GM23338 (cell line): ENCODE measurements around the gene THAP8. TPM values are rescaled to one million over a fixed set of nuclear protein-coding genes. Genes with fewer than 3 reads are reported as not detected.

Experiments
- CREB1 ChIP-seq: fragments of 250-450 bp; sonication (Bioruptor Pico); IDR thresholded peaks from 2 replicates; pipeline ENCODE4 v1.5.0; 2020; ENCODE audit warnings: low read depth, mild to moderate bottlenecking, moderate library complexity
- EZH2phosphoT487 ChIP-seq: fragments of 200-600 bp; sonication (generic); IDR thresholded peaks from one replicate; pipeline ENCODE4 v1.8.1; 2018; ENCODE audit warnings: antibody characterized with exemption; ENCODE audit not compliant: unreplicated experiment
- NANOG ChIP-seq: IDR thresholded peaks from 2 replicates; pipeline ENCODE4 v1.6.1; 2016; ENCODE audit warnings: antibody characterized with exemption, borderline replicate concordance
- POLR2AphosphoS5 ChIP-seq: IDR thresholded peaks from 2 replicates; pipeline ENCODE4 v1.6.1; 2016; ENCODE audit warnings: antibody characterized with exemption, low read depth
- STAT1 ChIP-seq: IDR thresholded peaks from one replicate; pipeline ENCODE4 v1.6.1; 2016; ENCODE audit warnings: antibody characterized with exemption; ENCODE audit not compliant: unreplicated experiment
- ZNF114 ChIP-seq: fragments of 250-450 bp; sonication (Bioruptor Pico); IDR thresholded peaks from 2 replicates; pipeline ENCODE4 v1.5.0; 2020; ENCODE audit warnings: mild to moderate bottlenecking, moderate library complexity
- polyA plus RNA-seq: library from polyadenylated mRNA; unstranded; fragments of >200 nt; fragmentation: Nextera tagmentation; extraction: Ambion mirVana; gene quantifications from 2 replicates; pipeline ENCODE4 v1.2.1, GENCODE V29; 2016
- total RNA-seq: library from RNA; depleted of rRNA; stranded (reverse); fragments of >200 nt; shearing (Covaris generic); gene quantifications from 2 replicates; pipeline ENCODE4 v1.2.3, GENCODE V29; 2014
- TF ChIP-seq, protein P1 (sequence below): fragments of 250-450 bp; sonication (Bioruptor Pico); IDR thresholded peaks from 2 replicates; pipeline ENCODE4 v1.5.0; 2020; ENCODE audit warnings: mild to moderate bottlenecking, moderate library complexity
- TF ChIP-seq, protein P2 (sequence below): IDR thresholded peaks from one replicate; pipeline ENCODE4 v1.6.1; 2018; ENCODE audit warnings: antibody characterized with exemption; ENCODE audit not compliant: unreplicated experiment

Gene THAP8
- total and polyA plus RNA-seq, 2 experiments from 2014 or later, result 12.7 to 13.7 TPM

- TF ChIP-seq, protein P1, sequence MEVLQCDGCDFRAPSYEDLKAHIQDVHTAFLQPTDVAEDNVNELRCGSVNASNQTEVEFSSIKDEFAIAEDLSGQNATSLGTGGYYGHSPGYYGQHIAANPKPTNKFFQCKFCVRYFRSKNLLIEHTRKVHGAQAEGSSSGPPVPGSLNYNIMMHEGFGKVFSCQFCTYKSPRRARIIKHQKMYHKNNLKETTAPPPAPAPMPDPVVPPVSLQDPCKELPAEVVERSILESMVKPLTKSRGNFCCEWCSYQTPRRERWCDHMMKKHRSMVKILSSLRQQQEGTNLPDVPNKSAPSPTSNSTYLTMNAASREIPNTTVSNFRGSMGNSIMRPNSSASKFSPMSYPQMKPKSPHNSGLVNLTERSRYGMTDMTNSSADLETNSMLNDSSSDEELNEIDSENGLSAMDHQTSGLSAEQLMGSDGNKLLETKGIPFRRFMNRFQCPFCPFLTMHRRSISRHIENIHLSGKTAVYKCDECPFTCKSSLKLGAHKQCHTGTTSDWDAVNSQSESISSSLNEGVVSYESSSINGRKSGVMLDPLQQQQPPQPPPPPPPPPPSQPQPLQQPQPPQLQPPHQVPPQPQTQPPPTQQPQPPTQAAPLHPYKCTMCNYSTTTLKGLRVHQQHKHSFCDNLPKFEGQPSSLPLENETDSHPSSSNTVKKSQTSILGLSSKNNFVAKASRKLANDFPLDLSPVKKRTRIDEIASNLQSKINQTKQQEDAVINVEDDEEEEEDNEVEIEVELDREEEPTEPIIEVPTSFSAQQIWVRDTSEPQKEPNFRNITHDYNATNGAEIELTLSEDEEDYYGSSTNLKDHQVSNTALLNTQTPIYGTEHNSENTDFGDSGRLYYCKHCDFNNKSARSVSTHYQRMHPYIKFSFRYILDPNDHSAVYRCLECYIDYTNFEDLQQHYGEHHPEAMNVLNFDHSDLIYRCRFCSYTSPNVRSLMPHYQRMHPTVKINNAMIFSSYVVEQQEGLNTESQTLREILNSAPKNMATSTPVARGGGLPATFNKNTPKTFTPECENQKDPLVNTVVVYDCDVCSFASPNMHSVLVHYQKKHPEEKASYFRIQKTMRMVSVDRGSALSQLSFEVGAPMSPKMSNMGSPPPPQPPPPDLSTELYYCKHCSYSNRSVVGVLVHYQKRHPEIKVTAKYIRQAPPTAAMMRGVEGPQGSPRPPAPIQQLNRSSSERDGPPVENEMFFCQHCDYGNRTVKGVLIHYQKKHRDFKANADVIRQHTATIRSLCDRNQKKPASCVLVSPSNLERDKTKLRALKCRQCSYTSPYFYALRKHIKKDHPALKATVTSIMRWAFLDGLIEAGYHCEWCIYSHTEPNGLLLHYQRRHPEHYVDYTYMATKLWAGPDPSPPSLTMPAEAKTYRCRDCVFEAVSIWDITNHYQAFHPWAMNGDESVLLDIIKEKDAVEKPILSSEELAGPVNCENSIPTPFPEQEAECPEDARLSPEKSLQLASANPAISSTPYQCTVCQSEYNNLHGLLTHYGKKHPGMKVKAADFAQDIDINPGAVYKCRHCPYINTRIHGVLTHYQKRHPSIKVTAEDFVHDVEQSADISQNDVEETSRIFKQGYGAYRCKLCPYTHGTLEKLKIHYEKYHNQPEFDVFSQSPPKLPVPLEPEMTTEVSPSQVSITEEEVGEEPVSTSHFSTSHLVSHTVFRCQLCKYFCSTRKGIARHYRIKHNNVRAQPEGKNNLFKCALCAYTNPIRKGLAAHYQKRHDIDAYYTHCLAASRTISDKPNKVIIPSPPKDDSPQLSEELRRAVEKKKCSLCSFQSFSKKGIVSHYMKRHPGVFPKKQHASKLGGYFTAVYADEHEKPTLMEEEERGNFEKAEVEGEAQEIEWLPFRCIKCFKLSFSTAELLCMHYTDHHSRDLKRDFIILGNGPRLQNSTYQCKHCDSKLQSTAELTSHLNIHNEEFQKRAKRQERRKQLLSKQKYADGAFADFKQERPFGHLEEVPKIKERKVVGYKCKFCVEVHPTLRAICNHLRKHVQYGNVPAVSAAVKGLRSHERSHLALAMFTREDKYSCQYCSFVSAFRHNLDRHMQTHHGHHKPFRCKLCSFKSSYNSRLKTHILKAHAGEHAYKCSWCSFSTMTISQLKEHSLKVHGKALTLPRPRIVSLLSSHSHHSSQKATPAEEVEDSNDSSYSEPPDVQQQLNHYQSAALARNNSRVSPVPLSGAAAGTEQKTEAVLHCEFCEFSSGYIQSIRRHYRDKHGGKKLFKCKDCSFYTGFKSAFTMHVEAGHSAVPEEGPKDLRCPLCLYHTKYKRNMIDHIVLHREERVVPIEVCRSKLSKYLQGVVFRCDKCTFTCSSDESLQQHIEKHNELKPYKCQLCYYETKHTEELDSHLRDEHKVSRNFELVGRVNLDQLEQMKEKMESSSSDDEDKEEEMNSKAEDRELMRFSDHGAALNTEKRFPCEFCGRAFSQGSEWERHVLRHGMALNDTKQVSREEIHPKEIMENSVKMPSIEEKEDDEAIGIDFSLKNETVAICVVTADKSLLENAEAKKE (CRISPR knock-in tag), result no peak
- TF ChIP-seq CREB1 (CRISPR knock-in tag) (no peak), EZH2phosphoT487 (no peak), STAT1 (no peak), ZNF114 (no peak), POLR2AphosphoS5 (no peak), NANOG (no peak)
- TF ChIP-seq, protein P2, sequence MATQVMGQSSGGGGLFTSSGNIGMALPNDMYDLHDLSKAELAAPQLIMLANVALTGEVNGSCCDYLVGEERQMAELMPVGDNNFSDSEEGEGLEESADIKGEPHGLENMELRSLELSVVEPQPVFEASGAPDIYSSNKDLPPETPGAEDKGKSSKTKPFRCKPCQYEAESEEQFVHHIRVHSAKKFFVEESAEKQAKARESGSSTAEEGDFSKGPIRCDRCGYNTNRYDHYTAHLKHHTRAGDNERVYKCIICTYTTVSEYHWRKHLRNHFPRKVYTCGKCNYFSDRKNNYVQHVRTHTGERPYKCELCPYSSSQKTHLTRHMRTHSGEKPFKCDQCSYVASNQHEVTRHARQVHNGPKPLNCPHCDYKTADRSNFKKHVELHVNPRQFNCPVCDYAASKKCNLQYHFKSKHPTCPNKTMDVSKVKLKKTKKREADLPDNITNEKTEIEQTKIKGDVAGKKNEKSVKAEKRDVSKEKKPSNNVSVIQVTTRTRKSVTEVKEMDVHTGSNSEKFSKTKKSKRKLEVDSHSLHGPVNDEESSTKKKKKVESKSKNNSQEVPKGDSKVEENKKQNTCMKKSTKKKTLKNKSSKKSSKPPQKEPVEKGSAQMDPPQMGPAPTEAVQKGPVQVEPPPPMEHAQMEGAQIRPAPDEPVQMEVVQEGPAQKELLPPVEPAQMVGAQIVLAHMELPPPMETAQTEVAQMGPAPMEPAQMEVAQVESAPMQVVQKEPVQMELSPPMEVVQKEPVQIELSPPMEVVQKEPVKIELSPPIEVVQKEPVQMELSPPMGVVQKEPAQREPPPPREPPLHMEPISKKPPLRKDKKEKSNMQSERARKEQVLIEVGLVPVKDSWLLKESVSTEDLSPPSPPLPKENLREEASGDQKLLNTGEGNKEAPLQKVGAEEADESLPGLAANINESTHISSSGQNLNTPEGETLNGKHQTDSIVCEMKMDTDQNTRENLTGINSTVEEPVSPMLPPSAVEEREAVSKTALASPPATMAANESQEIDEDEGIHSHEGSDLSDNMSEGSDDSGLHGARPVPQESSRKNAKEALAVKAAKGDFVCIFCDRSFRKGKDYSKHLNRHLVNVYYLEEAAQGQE, result no peak
Measured at GRCh38 chr19:36092566-36092965, 38.5 kb upstream of the THAP8 start (continued).
